ENCODE measurements around the gene CCSER1.

- TF ChIP-seq CTCF (IDR thresholded peaks at IDR 0.05) (no peak), EP300 (IDR thresholded peaks at IDR 0.05; ENCODE audit: low read depth) (no peak), POLR2A (IDR thresholded peaks at IDR 0.05) (no peak)
Measured at GRCh38 chr4:90730752-90731151, 603.6 kb downstream of the CCSER1 start.
